B cell (primary cell): ENCODE data around the gene OTUB2. TPM values are rescaled to one million over a fixed set of nuclear protein-coding genes. Genes with fewer than 3 reads are reported as not detected.

ENCODE experiments used
- ATAC-seq: fragments of 200-7000 bp; cut with Tn5 transposase; one replicate; pipeline ENCODE4 v1.10.0; 2021; ENCODE audit warnings: low read depth, mild to moderate bottlenecking, moderate number of reproducible peaks, moderate library complexity
- CTCF ChIA-PET: fragments of 350-600 bp; sonication (Branson Sonifier 250); formaldehyde crosslinking; loops from one replicate; lab custom pipeline; 2021; ENCODE audit warnings: antibody characterized with exemption, inconsistent platforms; lab: Charles Lee
- POLR2A ChIA-PET: fragments of 350-600 bp; sonication (Branson Sonifier 250); formaldehyde crosslinking; loops from one replicate; lab custom pipeline; 2021; ENCODE audit warnings: antibody characterized with exemption; lab: Charles Lee
- DNase-seq: peaks from one replicate; pipeline ENCODE4 v3.0.0; 2013
- H2AFZ ChIP-seq: 2 replicates; pipeline ENCODE4 v1.6.1; 2012; ENCODE audit warnings: mild to moderate bottlenecking, low read depth, low read length; ENCODE audit not compliant: insufficient read depth, poor library complexity, severe bottlenecking
- H3K27ac ChIP-seq, 2 donors: 1 replicate in 1 of 2; 2 replicates in 1 of 2; pipeline ENCODE4 v1.5.1; 2012 to 2013; ENCODE audit warnings: low read length in 2 of 2, mild to moderate bottlenecking in 2 of 2, moderate library complexity in 1 of 2
- H3K27me3 ChIP-seq, 4 experiments: fragments of 200-600 bp in 1 of 4; sonication (generic) in 1 of 4; replicated peaks in 1 of 4; 1 replicate in 2 of 4; 2 replicates in 2 of 4; pipeline versions ENCODE4 v1.6.1 to v1.7.0; 2013 to 2016; ENCODE audit warnings: low read length in 3 of 4, mild to moderate bottlenecking in 2 of 4, mixed read lengths in 1 of 4, moderate library complexity in 1 of 4; ENCODE audit not compliant: insufficient read depth in 4 of 4, control insufficient read depth in 3 of 4; ENCODE audit errors: control extremely low read depth in 1 of 4
- H3K36me3 ChIP-seq, 2 experiments: replicated peaks in 1 of 2; 1 replicate in 1 of 2; 2 replicates in 1 of 2; pipeline versions ENCODE4 v1.6.1 to v1.7.1; 2013; ENCODE audit warnings: low read length in 1 of 2; ENCODE audit not compliant: insufficient read depth in 2 of 2, control insufficient read depth in 1 of 2; ENCODE audit errors: control extremely low read depth in 1 of 2, extremely low read depth in 1 of 2
- H3K4me1 ChIP-seq, 2 donors: fragments of 200-600 bp in 1 of 2; sonication (generic) in 1 of 2; 1 replicate in 1 of 2; 2 replicates in 1 of 2; pipeline versions ENCODE4 v1.5.1 to v1.6.1; 2013 to 2017; ENCODE audit warnings: low read length in 2 of 2; ENCODE audit not compliant: control insufficient read depth in 2 of 2, insufficient read depth in 2 of 2
- H3K4me2 ChIP-seq: replicated peaks from 2 replicates; pipeline ENCODE3; 2012; ENCODE audit warnings: mild to moderate bottlenecking, low read depth, low read length; ENCODE audit not compliant: poor library complexity, severe bottlenecking
- H3K4me3 ChIP-seq, 5 experiments: fragments of 200-600 bp in 1 of 5; sonication (generic) in 1 of 5; 1 replicate in 3 of 5; 2 replicates in 2 of 5; pipeline versions ENCODE4 v1.5.1 to v1.7.0; 2011 to 2016; ENCODE audit warnings: low read length in 4 of 5, mild to moderate bottlenecking in 4 of 5, low read depth in 2 of 5, control low read depth in 1 of 5, moderate library complexity in 1 of 5; ENCODE audit not compliant: insufficient read depth in 1 of 5; ENCODE audit errors: control extremely low read depth in 1 of 5, extremely low read depth in 1 of 5
- H3K79me2 ChIP-seq: fragments of 200-600 bp; sonication (generic); one replicate; pipeline ENCODE4 v1.6.0; 2016; ENCODE audit warnings: low read length; ENCODE audit not compliant: control insufficient read depth, insufficient read depth
- H3K9ac ChIP-seq: fragments of 200-600 bp; sonication (generic); 2 replicates; pipeline ENCODE4 v1.6.1; 2017; ENCODE audit warnings: mild to moderate bottlenecking, low read length, moderate library complexity
- H3K9me3 ChIP-seq, 3 donors: one replicate each; pipeline versions ENCODE4 v1.6.1 to v1.7.1; 2013; ENCODE audit warnings: low read length in 2 of 3; ENCODE audit not compliant: control insufficient read depth in 2 of 3, insufficient read depth in 1 of 3; ENCODE audit errors: control extremely low read depth in 1 of 3
- H4K20me1 ChIP-seq: 2 replicates; pipeline ENCODE4 v1.6.0; 2012; ENCODE audit warnings: mild to moderate bottlenecking, low read length; ENCODE audit not compliant: insufficient read depth, control insufficient read depth, poor library complexity, severe bottlenecking
- H3K27ac Mint-ChIP-seq: one replicate; pipeline ENCODE4 v1.8.0; 2021; ENCODE audit warnings: mixed read lengths
- H3K27me3 Mint-ChIP-seq: one replicate; pipeline ENCODE4 v1.8.0; 2021; ENCODE audit warnings: mixed read lengths
- H3K4me1 Mint-ChIP-seq: one replicate; pipeline ENCODE4 v1.8.0; 2021; ENCODE audit warnings: mixed read lengths
- H3K4me3 Mint-ChIP-seq: one replicate; pipeline ENCODE4 v1.8.0; 2021; ENCODE audit warnings: mixed read lengths
- H3K9me3 Mint-ChIP-seq: one replicate; pipeline ENCODE4 v1.8.0; 2022; ENCODE audit warnings: mixed read lengths; ENCODE audit not compliant: insufficient read depth
- EZH2 ChIP-seq: IDR thresholded peaks from 2 replicates; pipeline ENCODE4 v1.6.1; 2012; ENCODE audit warnings: borderline replicate concordance, low read depth, mild to moderate bottlenecking, moderate library complexity, low read length; ENCODE audit not compliant: insufficient read depth, poor library complexity, severe bottlenecking
- WGBS: methylation state at CpG from one replicate; pipeline ENCODE4 v1.1.5; 2013; ENCODE audit warnings: missing lambda C conversion rate; ENCODE audit not compliant: insufficient coverage; 5-methylcytosine and 5-hydroxymethylcytosine counted together
- intact Hi-C: fragments of 100-400 bp; cut with micrococcal nuclease; formaldehyde crosslinking; loops from one replicate; pipeline ENCODE4 v1.10.0; 2022
- polyA plus RNA-seq: library from polyadenylated mRNA; depleted of rRNA; stranded (reverse); fragments of >200 nt; gene quantifications from 2 replicates; pipeline ENCODE4 v1.2.3, GENCODE V29; 2012
- total RNA-seq, 2 donors: library from RNA; stranded (reverse); fragments of 120-200 nt in 1 of 2; gene quantifications; 1 replicate in 1 of 2; 2 replicates in 1 of 2; pipeline versions ENCODE4 v1.2.3 to v1.2.4, GENCODE V29; 2013 to 2022
- TF ChIP-seq, protein P1 (sequence below): fragments of 200-600 bp; IDR thresholded peaks from one replicate; pipeline ENCODE4 v1.8.0; 2022; ENCODE audit warnings: antibody characterized with exemption, mild to moderate bottlenecking

Gene OTUB2
- total and polyA plus RNA-seq, 2 donors (not counting 1 experiment from before 2014, with no cell fraction given), result 0.04 to 0.17 TPM

DNA sequence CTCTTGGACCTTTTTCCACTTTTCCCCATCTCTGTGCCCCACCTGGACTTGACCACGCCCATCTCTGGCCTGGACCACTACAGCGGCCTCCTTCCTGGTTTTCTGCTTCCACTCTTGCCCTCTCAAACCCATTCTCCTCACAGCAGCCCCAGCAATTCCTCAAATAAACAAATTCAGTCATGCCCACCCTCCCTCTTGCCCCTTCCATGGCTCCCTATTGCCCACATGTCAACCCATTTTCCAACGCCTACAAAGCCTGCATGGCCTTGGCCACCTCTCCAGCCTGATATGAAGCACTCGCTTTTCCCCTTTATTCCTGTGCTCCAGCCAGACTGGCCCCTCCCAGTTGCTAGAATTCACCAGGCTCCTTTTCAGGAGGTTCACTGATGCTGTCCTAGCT, 5.9 kb upstream of the OTUB2 start:
- Histone ChIP-seq H3K9ac (no peak overlapping the region), H3K4me3 (no peak overlapping the region), H3K79me2 (no peaks in the 10 kb centered on the region), H3K27me3 (peaks cover 0 to 19% (median 4%) of the 10 kb centered on the region in 4 experiments), H4K20me1 (no peaks in the 10 kb centered on the region), H3K36me3 (no peaks in the 10 kb centered on the region), H2AFZ (no peak overlapping the region), H3K27ac (no peak overlapping the region), H3K9me3 (no peaks in the 10 kb centered on the region), H3K4me1 (no peaks in the 10 kb centered on the region), H3K4me2 (no peak overlapping the region)
- ATAC-seq (no peak), DNase-seq (no peak)
- Mint-ChIP-seq H3K4me3 (no peak overlapping the region), H3K9me3 (no peaks in the 10 kb centered on the region), H3K4me1 (no peaks in the 10 kb centered on the region), H3K27me3 (peaks cover 37% of the 10 kb centered on the region), H3K27ac (no peak overlapping the region)
- intact Hi-C loops, result no loop called here
- ChIA-PET POLR2A (no interaction called here), CTCF (interaction anchor here (5.6 kb wide), 1 partner anchor 15 kb away, joined by 34 read pairs; no protein-coding TSS in a partner anchor)
- no peak for TF ChIP-seq EZH2
- TF ChIP-seq, protein P1, sequence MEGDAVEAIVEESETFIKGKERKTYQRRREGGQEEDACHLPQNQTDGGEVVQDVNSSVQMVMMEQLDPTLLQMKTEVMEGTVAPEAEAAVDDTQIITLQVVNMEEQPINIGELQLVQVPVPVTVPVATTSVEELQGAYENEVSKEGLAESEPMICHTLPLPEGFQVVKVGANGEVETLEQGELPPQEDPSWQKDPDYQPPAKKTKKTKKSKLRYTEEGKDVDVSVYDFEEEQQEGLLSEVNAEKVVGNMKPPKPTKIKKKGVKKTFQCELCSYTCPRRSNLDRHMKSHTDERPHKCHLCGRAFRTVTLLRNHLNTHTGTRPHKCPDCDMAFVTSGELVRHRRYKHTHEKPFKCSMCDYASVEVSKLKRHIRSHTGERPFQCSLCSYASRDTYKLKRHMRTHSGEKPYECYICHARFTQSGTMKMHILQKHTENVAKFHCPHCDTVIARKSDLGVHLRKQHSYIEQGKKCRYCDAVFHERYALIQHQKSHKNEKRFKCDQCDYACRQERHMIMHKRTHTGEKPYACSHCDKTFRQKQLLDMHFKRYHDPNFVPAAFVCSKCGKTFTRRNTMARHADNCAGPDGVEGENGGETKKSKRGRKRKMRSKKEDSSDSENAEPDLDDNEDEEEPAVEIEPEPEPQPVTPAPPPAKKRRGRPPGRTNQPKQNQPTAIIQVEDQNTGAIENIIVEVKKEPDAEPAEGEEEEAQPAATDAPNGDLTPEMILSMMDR, result no peak
- WGBS, result 90% methylated on average over 4 of the region's 4 CpGs

DNA sequence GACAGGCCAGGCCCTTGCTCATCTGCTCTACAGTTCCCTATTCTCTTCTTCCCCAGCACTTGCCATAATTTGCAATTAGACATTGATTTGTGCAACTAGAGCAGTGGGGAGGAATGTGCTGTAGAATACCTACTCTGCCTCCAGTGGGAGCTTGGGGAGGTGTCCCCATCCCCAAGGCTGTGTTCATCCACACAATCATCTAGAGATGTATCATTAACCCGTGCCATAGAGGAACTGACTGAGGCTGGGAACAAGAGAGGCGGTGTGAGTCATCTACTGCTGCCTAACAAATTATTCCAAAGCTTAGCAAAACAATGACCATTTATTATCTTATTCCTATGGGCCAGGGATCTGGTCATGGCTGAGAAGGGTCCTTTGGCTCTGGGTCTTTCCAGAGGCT, 5.1 kb upstream of the OTUB2 start:
- no peaks in the 10 kb centered on the region for H3K79me2 ChIP-seq
- H3K4me1 ChIP-seq, result peaks cover 5% of the 10 kb centered on the region in 2 donors
- no peak overlapping the region for H3K4me2 ChIP-seq
- WGBS, result no CpG with 5 or more reads among the region's 2 CpGs
- Mint-ChIP-seq H3K27me3 (peaks cover 39% of the 10 kb centered on the region), H3K4me3 (no peak overlapping the region), H3K27ac (no peak overlapping the region), H3K4me1 (peaks cover 4% of the 10 kb centered on the region), H3K9me3 (no peaks in the 10 kb centered on the region)
- H3K4me3 ChIP-seq, result no peak overlapping the region
- H3K9ac ChIP-seq, result no peak overlapping the region
- intact Hi-C loops, result no loop called here
- ATAC-seq (no peak), DNase-seq (no peak)
- CTCF ChIA-PET, result interaction anchor here (5.6 kb wide), 1 partner anchor 14 kb away, joined by 34 read pairs; no protein-coding TSS in a partner anchor
- no peak overlapping the region for H3K27ac ChIP-seq
- H3K36me3 ChIP-seq, result no peaks in the 10 kb centered on the region
- no peaks in the 10 kb centered on the region for H3K9me3 ChIP-seq
- TF ChIP-seq EZH2, result no peak
- TF ChIP-seq, protein P1, result no peak
- POLR2A ChIA-PET, result no interaction called here
- no peak overlapping the region for H2AFZ ChIP-seq
- no peaks in the 10 kb centered on the region for H4K20me1 ChIP-seq
- peaks cover 0 to 19% (median 7%) of the 10 kb centered on the region in 4 experiments for H3K27me3 ChIP-seq
